Endothelial cell of umbilical vein (primary cell): ENCODE results near the gene FIS1. TPM values are rescaled to one million over a fixed set of nuclear protein-coding genes. Genes with fewer than 3 reads are reported as not detected.

Experiments
- BruUV-seq: library from RNA; stranded (reverse); fragments of 400-500 nt; replicated peaks from 2 replicates; lab custom pipeline; 2021; lab: Mats Ljungman, UMichigan
- CTCF ChIA-PET: fragments of 300-600, 350-600 bp; sonication (Branson Sonifier 250); formaldehyde crosslinking; loops from one replicate; lab custom pipeline; 2021; ENCODE audit warnings: antibody characterized with exemption, inconsistent platforms; lab: Charles Lee
- POLR2A ChIA-PET: fragments of 300-600, 350-600 bp; sonication (Branson Sonifier 250); formaldehyde crosslinking; loops from one replicate; lab custom pipeline; 2021; ENCODE audit warnings: antibody characterized with exemption, inconsistent platforms; lab: Charles Lee
- DNase-seq: peaks from one replicate; pipeline ENCODE4 v3.0.0-alpha.2; 2011; ENCODE audit warnings: low read depth, low spot score
- FAIRE-seq: peaks from 2 replicates; lab custom pipeline; 2011; peaks lifted over from hg19 to GRCh38; lab: Jason Lieb, UNC
- H2AFZ ChIP-seq: 2 replicates; pipeline ENCODE4 v1.6.0; 2012; ENCODE audit warnings: low read depth, low read length, control low read depth, inconsistent platforms
- H3K27ac ChIP-seq: 2 replicates; pipeline ENCODE4 v1.5.1; 2011; ENCODE audit warnings: low read depth, mild to moderate bottlenecking, control low read depth, low read length, moderate library complexity; ENCODE audit not compliant: insufficient read depth
- H3K27me3 ChIP-seq, 2 experiments: 2 replicates each; pipeline versions ENCODE4 v1.6.0 to v1.6.1; 2011; ENCODE audit warnings: low read length in 2 of 2, mixed read lengths in 1 of 2; ENCODE audit not compliant: control insufficient read depth in 2 of 2, insufficient read depth in 2 of 2
- H3K36me3 ChIP-seq, 2 experiments: 2 replicates in 1 of 2; 3 replicates in 1 of 2; pipeline ENCODE4 v1.5.1; 2011; ENCODE audit warnings: low read length in 2 of 2, mild to moderate bottlenecking in 1 of 2, moderate library complexity in 1 of 2; ENCODE audit not compliant: control insufficient read depth in 2 of 2, insufficient read depth in 2 of 2; ENCODE audit errors: extremely low read depth in 1 of 2
- H3K4me1 ChIP-seq: 3 replicates; pipeline ENCODE4 v1.5.1; 2011; ENCODE audit warnings: mild to moderate bottlenecking, low read length; ENCODE audit not compliant: control insufficient read depth, insufficient read depth; ENCODE audit errors: extremely low read depth
- H3K4me2 ChIP-seq: 2 replicates; pipeline ENCODE4 v1.6.1; 2011; ENCODE audit warnings: low read length, control low read depth, mixed read lengths; ENCODE audit not compliant: insufficient read depth
- H3K4me3 ChIP-seq, 3 experiments: fragments of 200-600 bp in 1 of 3; sonication (generic), shearing (Covaris generic) in 1 of 3; replicated peaks in 1 of 3; 2 replicates each; pipeline ENCODE4 v1.5.1; 2011 to 2016; ENCODE audit warnings: control low read depth in 3 of 3, low read length in 3 of 3, mild to moderate bottlenecking in 2 of 3, inconsistent platforms in 1 of 3, low read depth in 1 of 3, moderate library complexity in 1 of 3; ENCODE audit not compliant: insufficient read depth in 1 of 3
- H3K79me2 ChIP-seq: 2 replicates; pipeline ENCODE4 v1.6.0; 2012; ENCODE audit warnings: low read length, inconsistent platforms; ENCODE audit not compliant: control insufficient read depth, insufficient read depth
- H3K9ac ChIP-seq: replicated peaks from 2 replicates; pipeline ENCODE3; 2011; ENCODE audit warnings: low read length, control low read depth; ENCODE audit not compliant: insufficient read depth; ENCODE audit errors: extremely low read depth
- H3K9me1 ChIP-seq: replicated peaks from 3 replicates; pipeline ENCODE4 v1.6.0; 2011; ENCODE audit warnings: mild to moderate bottlenecking, low read length; ENCODE audit not compliant: control insufficient read depth, insufficient read depth; ENCODE audit errors: extremely low read depth
- H3K9me3 ChIP-seq: replicated peaks from 2 replicates; pipeline ENCODE4 v1.5.1; 2012; ENCODE audit warnings: low read length, inconsistent platforms; ENCODE audit not compliant: control insufficient read depth, insufficient read depth
- H4K20me1 ChIP-seq: replicated peaks from 2 replicates; pipeline ENCODE3; 2011; ENCODE audit warnings: mild to moderate bottlenecking, low read length; ENCODE audit not compliant: control insufficient read depth, insufficient read depth; ENCODE audit errors: extremely low read depth
- CTCF ChIP-seq, 2 donors: IDR thresholded peaks; 1 replicate in 1 of 2; 2 replicates in 1 of 2; pipeline ENCODE4 v1.5.1; 2011; ENCODE audit warnings: low read length in 2 of 2, mild to moderate bottlenecking in 2 of 2, moderate library complexity in 2 of 2, control low read depth in 1 of 2, inconsistent platforms in 1 of 2, low read depth in 1 of 2; ENCODE audit not compliant: insufficient read depth in 1 of 2; ENCODE audit errors: extremely low read depth in 1 of 2
- EZH2 ChIP-seq: IDR thresholded peaks from 2 replicates; pipeline ENCODE4 v1.6.1; 2012; ENCODE audit warnings: borderline replicate concordance, low read depth, mild to moderate bottlenecking, moderate library complexity, low read length, inconsistent platforms; ENCODE audit not compliant: severe bottlenecking
- FOS ChIP-seq: IDR thresholded peaks from 2 replicates; pipeline ENCODE4 v1.6.1; 2011; ENCODE audit warnings: mild to moderate bottlenecking, low read length, moderate library complexity, borderline replicate concordance; ENCODE audit not compliant: insufficient read depth
- GATA2 ChIP-seq: IDR thresholded peaks from 2 replicates; pipeline ENCODE4 v1.7.0; 2011; ENCODE audit warnings: low read depth, mild to moderate bottlenecking, moderate library complexity, mixed read lengths, low read length; ENCODE audit not compliant: insufficient read length, insufficient read depth
- JUN ChIP-seq: IDR thresholded peaks from 2 replicates; pipeline ENCODE4 v1.6.1; 2011; ENCODE audit warnings: borderline replicate concordance, low read depth; ENCODE audit not compliant: insufficient read length, insufficient read depth
- MYC ChIP-seq: IDR thresholded peaks from one replicate; pipeline ENCODE4 v1.6.1; 2011; ENCODE audit warnings: mild to moderate bottlenecking, low read depth, low read length
- POLR2A ChIP-seq: IDR thresholded peaks from 2 replicates; pipeline ENCODE4 v1.6.1; 2012; ENCODE audit warnings: low read depth, mild to moderate bottlenecking, control low read depth, low read length
- POLR2AphosphoS5 ChIP-seq: IDR thresholded peaks from 2 replicates; pipeline ENCODE4 v1.6.1; 2012; ENCODE audit warnings: low read depth, mild to moderate bottlenecking, control low read depth, low read length, moderate library complexity; ENCODE audit not compliant: insufficient read depth
- dilution Hi-C: fragments of 300-500 bp; cut with MboI; formaldehyde crosslinking; loops from one replicate; pipeline ENCODE4 v1.15.0; 2019; ENCODE audit warnings: low sequenced_read_pairs; ENCODE audit not compliant: extremely low pct_ligation_motif_present
- intact Hi-C: fragments of 100-400 bp; cut with micrococcal nuclease; formaldehyde crosslinking; loops from one replicate; pipeline ENCODE4 v1.10.0; 2022
- polyA plus RNA-seq, 4 experiments: library from polyadenylated mRNA; depleted of rRNA in 3 of 4; stranded (reverse) in 3 of 4; unstranded in 1 of 4; fragments of >200 nt; gene quantifications; 2 replicates each; pipeline versions ENCODE4 v1.2.1 to v1.2.3, GENCODE V29; 2011 to 2012; ENCODE audit warnings: missing spikeins in 1 of 4
- total RNA-seq: library from RNA; stranded (reverse); gene quantifications from 2 replicates; pipeline ENCODE4 v1.2.3, GENCODE V29; 2021
- TF ChIP-seq, protein P1 (sequence below): IDR thresholded peaks from 2 replicates; pipeline ENCODE4 v1.6.1; 2011; ENCODE audit not compliant: insufficient read depth, insufficient read length

The FIS1 gene
- total and polyA plus RNA-seq, 2 donors (not counting 3 experiments of a cell fraction or from before 2014, with no cell fraction given) = 132 to 330 TPM

DNA sequence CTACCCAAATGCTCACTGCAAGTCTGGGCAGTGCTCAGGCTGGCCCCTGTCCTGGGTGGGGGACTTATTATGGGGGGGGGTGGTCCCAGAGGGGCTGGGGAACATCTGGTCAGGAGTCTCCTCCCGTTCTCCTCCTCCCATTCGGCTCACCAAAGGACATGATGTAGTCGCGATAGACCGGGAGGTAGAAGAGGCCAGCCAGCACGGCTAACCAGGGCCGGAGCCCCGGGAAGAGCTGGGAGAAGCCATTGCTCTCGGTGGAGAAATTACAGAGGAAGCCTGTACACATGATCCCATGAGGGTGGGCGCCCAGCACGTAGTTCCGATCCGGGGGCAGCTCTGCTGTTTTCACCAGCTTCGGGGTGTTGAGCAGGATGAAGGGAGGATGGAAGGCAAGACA lies 46.4 kb downstream of the FIS1 start:
- Histone ChIP-seq H3K4me3 (no peak overlapping the region), H3K27me3 (peaks cover 28% of the 10 kb centered on the region in 2 experiments)
- POLR2A ChIA-PET = no interaction called here

More for the DNA sequence above, 46.4 kb downstream of the FIS1 start:
- Histone ChIP-seq H3K9me1 (no peaks in the 10 kb centered on the region), H3K4me1 (peaks cover 5% of the 10 kb centered on the region), H3K27ac (no peak overlapping the region), H3K9me3 (no peaks in the 10 kb centered on the region), H3K9ac (no peak overlapping the region), H3K79me2 (no peaks in the 10 kb centered on the region), H2AFZ (no peak overlapping the region), H3K4me2 (no peak overlapping the region), H3K36me3 (no peaks in the 10 kb centered on the region), H4K20me1 (no peaks in the 10 kb centered on the region)
- FAIRE-seq = no peak
- dilution Hi-C loops (no loop called here), intact Hi-C loops (no loop called here)
- DNase-seq = no peak
- CTCF ChIA-PET = interaction anchor here (1.2 kb wide), 2 partner anchors 84 to 92 kb away, joined by 3 read pairs; no protein-coding TSS in a partner anchor
- TF ChIP-seq, protein P1, sequence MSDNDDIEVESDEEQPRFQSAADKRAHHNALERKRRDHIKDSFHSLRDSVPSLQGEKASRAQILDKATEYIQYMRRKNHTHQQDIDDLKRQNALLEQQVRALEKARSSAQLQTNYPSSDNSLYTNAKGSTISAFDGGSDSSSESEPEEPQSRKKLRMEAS = no peak
- TF ChIP-seq CTCF (IDR thresholded peaks at IDR 0.05; ENCODE audit: extremely low read depth in 1 of 2, insufficient read depth in 1 of 2, low read depth in 1 of 2, low read length in 2 of 2) = no peak
- no peak for TF ChIP-seq GATA2
- TF ChIP-seq POLR2AphosphoS5 = no peak
- TF ChIP-seq FOS = no peak
- TF ChIP-seq JUN = no peak
- no peak for TF ChIP-seq MYC
- no peak for TF ChIP-seq EZH2
- TF ChIP-seq POLR2A = no peak
- no TSS peak for BruUV-seq
